DND-41 (cell line): ENCODE results near the gene THRA.

Experiments used
- CTCF ChIP-seq: IDR thresholded peaks from 2 replicates; pipeline ENCODE4 v1.5.1; 2012; ENCODE audit warnings: borderline replicate concordance, low read length, moderate library complexity, mild to moderate bottlenecking; ENCODE audit not compliant: poor library complexity, severe bottlenecking; ENCODE audit errors: extremely low read depth
- EZH2 ChIP-seq: IDR thresholded peaks from 3 replicates; pipeline ENCODE4 v1.6.1; 2012; ENCODE audit warnings: borderline replicate concordance, low read depth, mild to moderate bottlenecking, moderate library complexity, low read length, inconsistent platforms; ENCODE audit not compliant: severe bottlenecking

GRCh38 chr17:40056379-40057015 lies 6.3 kb upstream of the THRA start:
- TF ChIP-seq CTCF (no peak), EZH2 (no peak)
